Retina (tissue), 1 donor: ENCODE data around the gene MCM5.
"Not testable (repeated sequence)": the region's sequence is repeated elsewhere in the genome, so short reads cannot be mapped to it uniquely, and the experiment has no call there.

ENCODE experiments used
- DNase-seq: peaks from one replicate; pipeline ENCODE4 v3.0.0-alpha.2; 2016

Gene MCM5

GRCh38 chr22:35379146-35379993 is 20.6 kb upstream of the MCM5 start:
- DNase-seq, result no peak

GRCh38 chr22:35380013-35380412 is 19.9 kb upstream of the MCM5 start:
- no peak for DNase-seq

- DNase-seq, result peak; percentile 87
Measured at GRCh38 chr22:35380537-35381423, 19.2 kb upstream of the MCM5 start, which contains the start of gene HMOX1. TSS of gene HMOX1 (plus strand) at chr22:35381096. CDS start at chr22:35381174, 78 bp downstream.

GRCh38 chr22:35381424-35382009 is 18.4 kb upstream of the MCM5 start:
- DNase-seq, result no peak

- no peak for DNase-seq
Measured at GRCh38 chr22:35383679-35384071, 16.3 kb upstream of the MCM5 start.

- DNase-seq, result no peak
Measured at GRCh38 chr22:35384527-35384926, 15.4 kb upstream of the MCM5 start.

GRCh38 chr22:35384975-35385588 is 14.9 kb upstream of the MCM5 start:
- no peak for DNase-seq

- no peak for DNase-seq
Measured at GRCh38 chr22:35386670-35387288, 13.2 kb upstream of the MCM5 start.

- DNase-seq, result no peak
Measured at GRCh38 chr22:35390933-35391332, 9.0 kb upstream of the MCM5 start.

- no peak for DNase-seq
Measured at GRCh38 chr22:35392357-35392756, 7.6 kb upstream of the MCM5 start.

- DNase-seq, result no peak
Measured at GRCh38 chr22:35393116-35394010, 6.6 kb upstream of the MCM5 start.

GRCh38 chr22:35394011-35394312 is 6.0 kb upstream of the MCM5 start:
- DNase-seq, result no peak

- DNase-seq, result no peak
Measured at GRCh38 chr22:35394810-35395563, 5.0 kb upstream of the MCM5 start.

GRCh38 chr22:35396622-35397021 is 3.3 kb upstream of the MCM5 start:
- not testable (repeated sequence) for DNase-seq

GRCh38 chr22:35397095-35397904 is 2.6 kb upstream of the MCM5 start:
- no peak for DNase-seq

- DNase-seq, result no peak
Measured at GRCh38 chr22:35398591-35398973, 1.4 kb upstream of the MCM5 start.

GRCh38 chr22:35399114-35399677 is 744 bp upstream of the MCM5 start:
- no peak for DNase-seq

- DNase-seq, result no peak
Measured at GRCh38 chr22:35400501-35400790, 506 bp downstream of the MCM5 start.

GRCh38 chr22:35401863-35402262 is 1.9 kb downstream of the MCM5 start:
- DNase-seq, result no peak

GRCh38 chr22:35403356-35403755 is 3.4 kb downstream of the MCM5 start:
- no peak for DNase-seq
